ENCODE data around the gene ROM1. TPM values are rescaled to one million over a fixed set of nuclear protein-coding genes. Genes with fewer than 3 reads are reported as not detected.

The ROM1 gene
- total RNA-seq, 2 donors from 2014 or later = 0.71 to 1.3 TPM

- no peaks in the 10 kb centered on the region for H3K27me3 ChIP-seq (ENCODE audit: control insufficient read depth, insufficient read depth, low read length, poor library complexity, severe bottlenecking)
- H3K9me3 ChIP-seq (ENCODE audit: control insufficient read depth, low read length) = no peaks in the 10 kb centered on the region
- H3K4me1 ChIP-seq (ENCODE audit: control insufficient read depth, insufficient read depth, low read length) = peaks cover 2% of the 10 kb centered on the region
- no peaks in the 10 kb centered on the region for H3K27me3 Mint-ChIP-seq (ENCODE audit: insufficient read depth)
- peaks cover 17% of the 10 kb centered on the region for H3K4me1 Mint-ChIP-seq
- 91 to 95% methylated on average over 8 to 12 of the region's 12 CpGs for WGBS, 2 experiments (ENCODE audit: insufficient coverage in 1 of 2, insufficient read length in 1 of 2)
- no peak overlapping the region for H3K27ac Mint-ChIP-seq
- no peak overlapping the region for H3K9ac ChIP-seq (ENCODE audit: extremely low read depth, low read length, poor library complexity, severe bottlenecking)
- no peaks in the 10 kb centered on the region for H3K9me3 Mint-ChIP-seq
- TF ChIP-seq CTCF (conservative IDR thresholded peaks at IDR 0.05) = no peak
- no peak overlapping the region for H3K4me3 Mint-ChIP-seq
- no peak for DNase-seq
- no peak overlapping the region for H3K27ac ChIP-seq (ENCODE audit: low read depth, low read length)
- peaks cover 45% of the 10 kb centered on the region for H3K36me3 Mint-ChIP-seq (ENCODE audit: low read depth)
- no peak overlapping the region for H3K4me3 ChIP-seq (ENCODE audit: low read length)
- peaks cover 43% of the 10 kb centered on the region for H3K36me3 ChIP-seq (ENCODE audit: control insufficient read depth, insufficient read depth, low read length)
Measured at GRCh38 chr11:62577046-62577714, 35.9 kb upstream of the ROM1 start.

- peaks cover 2% of the 10 kb centered on the region for H3K9me3 ChIP-seq (ENCODE audit: control insufficient read depth, low read length)
- H3K4me3 Mint-ChIP-seq = no peak overlapping the region
- no peak overlapping the region for H3K4me3 ChIP-seq (ENCODE audit: low read length)
- 95 to 97% methylated on average over 9 to 11 of the region's 11 CpGs for WGBS, 2 experiments (ENCODE audit: insufficient coverage in 1 of 2, insufficient read length in 1 of 2)
- H3K36me3 ChIP-seq (ENCODE audit: control insufficient read depth, insufficient read depth, low read length) = peaks cover 45% of the 10 kb centered on the region
- H3K36me3 Mint-ChIP-seq (ENCODE audit: low read depth) = peaks cover 40% of the 10 kb centered on the region
- no peak for TF ChIP-seq CTCF (conservative IDR thresholded peaks at IDR 0.05)
- H3K4me1 ChIP-seq (ENCODE audit: control insufficient read depth, insufficient read depth, low read length) = peaks cover 2% of the 10 kb centered on the region
- H3K9ac ChIP-seq (ENCODE audit: extremely low read depth, low read length, poor library complexity, severe bottlenecking) = no peak overlapping the region
- no peaks in the 10 kb centered on the region for H3K9me3 Mint-ChIP-seq
- H3K27me3 ChIP-seq (ENCODE audit: control insufficient read depth, insufficient read depth, low read length, poor library complexity, severe bottlenecking) = no peaks in the 10 kb centered on the region
- peaks cover 8% of the 10 kb centered on the region for H3K4me1 Mint-ChIP-seq
- H3K27me3 Mint-ChIP-seq (ENCODE audit: insufficient read depth) = no peaks in the 10 kb centered on the region
- no peak for DNase-seq
- no peak overlapping the region for H3K27ac ChIP-seq (ENCODE audit: low read depth, low read length)
- H3K27ac Mint-ChIP-seq = no peak overlapping the region
Measured at GRCh38 chr11:62578541-62578940, 34.5 kb upstream of the ROM1 start.

- no peak for TF ChIP-seq CTCF (conservative IDR thresholded peaks at IDR 0.05)
- Mint-ChIP-seq H3K27me3 (ENCODE audit: insufficient read depth) (no peaks in the 10 kb centered on the region), H3K4me3 (no peak overlapping the region), H3K9me3 (peaks cover 3% of the 10 kb centered on the region), H3K36me3 (ENCODE audit: low read depth) (peaks cover 47% of the 10 kb centered on the region), H3K4me1 (peaks cover 8% of the 10 kb centered on the region), H3K27ac (no peak overlapping the region)
- Histone ChIP-seq H3K9ac (ENCODE audit: extremely low read depth, low read length, poor library complexity, severe bottlenecking) (no peak overlapping the region), H3K4me1 (ENCODE audit: control insufficient read depth, insufficient read depth, low read length) (peaks cover 2% of the 10 kb centered on the region), H3K9me3 (ENCODE audit: control insufficient read depth, low read length) (peaks cover 4% of the 10 kb centered on the region), H3K36me3 (ENCODE audit: control insufficient read depth, insufficient read depth, low read length) (peaks cover 50% of the 10 kb centered on the region), H3K27me3 (ENCODE audit: control insufficient read depth, insufficient read depth, low read length, poor library complexity, severe bottlenecking) (no peaks in the 10 kb centered on the region), H3K4me3 (ENCODE audit: low read length) (no peak overlapping the region), H3K27ac (ENCODE audit: low read depth, low read length) (no peak overlapping the region)
- WGBS, 2 experiments (ENCODE audit: insufficient coverage in 1 of 2, insufficient read length in 1 of 2) = 95 to 100% methylated on average over 1 of the region's 2 CpGs
- no peak for DNase-seq
Measured at GRCh38 chr11:62579252-62579651, 33.8 kb upstream of the ROM1 start.
